Stimulated activated CD8-positive, alpha-beta memory T cell treated with anti-CD3 and anti-CD28 coated beads, Interleukin-2, amount 100 ng/mL, for 1 hour (primary cell): Measurements from ENCODE around the gene DDAH2.
A peak's percentile ranks its signal among the peaks of the same experiment; 100 is the strongest.

Experiments
- DNase-seq, 2 donors: peaks; one replicate each; pipeline ENCODE4 v3.0.0-alpha.2; 2020; ENCODE audit warnings: low read depth in 2 of 2

Gene DDAH2

GRCh38 chr6:31689249-31690110, 39.6 kb downstream of the DDAH2 start:
- DNase-seq: no peak

GRCh38 chr6:31687860-31688693, 41.0 kb downstream of the DDAH2 start:
- no peak for DNase-seq

- DNase-seq: no peak
Observed at GRCh38 chr6:31687321-31687720, 41.8 kb downstream of the DDAH2 start.

GRCh38 chr6:31686483-31686882, 42.6 kb downstream of the DDAH2 start:
- DNase-seq: no peak

- no peak for DNase-seq
Observed at GRCh38 chr6:31683591-31683990, 45.5 kb downstream of the DDAH2 start.

- DNase-seq: no peak
Observed at GRCh38 chr6:31681135-31681671, 47.9 kb downstream of the DDAH2 start.

GRCh38 chr6:31680226-31681134, 48.6 kb downstream of the DDAH2 start, which contains the start of gene LY6G5C:
Gene LY6G5C, minus strand, starts transcription at chr6:31681067. Its CDS starts 694 bp downstream, at chr6:31680373.
- DNase-seq: peak; percentile 22 to 38

GRCh38 chr6:31677955-31678354, 51.1 kb downstream of the DDAH2 start:
- no peak for DNase-seq
